ENCODE data around the gene DCDC2C. TPM values are rescaled to one million over a fixed set of nuclear protein-coding genes. Genes with fewer than 3 reads are reported as not detected.

DCDC2C gene
- total RNA-seq, 1 experiment from 2014 or later, result not detected

GRCh38 chr2:3754280-3754679 is 50.9 kb downstream of the DCDC2C start:
- H3K79me2 ChIP-seq (ENCODE audit: low read length), result no peaks in the 10 kb centered on the region
- ChIA-PET CTCF (no interaction called here), POLR2A (ENCODE audit: unreplicated experiment) (no interaction called here)
- H3K27ac ChIP-seq (ENCODE audit: low read length), result no peak overlapping the region
- H3K36me3 ChIP-seq (ENCODE audit: low read depth, low read length), result no peaks in the 10 kb centered on the region
- H3K4me1 ChIP-seq (ENCODE audit: insufficient read depth, low read length), result no peaks in the 10 kb centered on the region
- H3K9me2 ChIP-seq (replicated peaks; ENCODE audit: low read length), result no peaks in the 10 kb centered on the region
- DNase-seq (no peak), ATAC-seq (no peak)
- H3F3A ChIP-seq (ENCODE audit: low read length, unreplicated experiment), result no peaks in the 10 kb centered on the region
- intact Hi-C loops (cut with micrococcal nuclease), result no loop called here
- peaks cover 80% of the 10 kb centered on the region for H3K27me3 ChIP-seq (ENCODE audit: low read length)
- no TSS peak for BruUV-seq (replicated peaks)
- no peak for TF ChIP-seq EZH2phosphoT487 (IDR thresholded peaks at IDR 0.05; ENCODE audit: borderline replicate concordance, low read length)
- H3K9ac ChIP-seq (ENCODE audit: low read length), result no peak overlapping the region
- H3K4me2 ChIP-seq (ENCODE audit: low read length), result no peak overlapping the region
- H2AFZ ChIP-seq (ENCODE audit: low read length), result no peak overlapping the region
- no peaks in the 10 kb centered on the region for H4K20me1 ChIP-seq (ENCODE audit: low read length)
- no peak overlapping the region for H3K4me3 ChIP-seq (ENCODE audit: low read length)
- H3K9me3 ChIP-seq (ENCODE audit: low read length), result no peaks in the 10 kb centered on the region

DNA sequence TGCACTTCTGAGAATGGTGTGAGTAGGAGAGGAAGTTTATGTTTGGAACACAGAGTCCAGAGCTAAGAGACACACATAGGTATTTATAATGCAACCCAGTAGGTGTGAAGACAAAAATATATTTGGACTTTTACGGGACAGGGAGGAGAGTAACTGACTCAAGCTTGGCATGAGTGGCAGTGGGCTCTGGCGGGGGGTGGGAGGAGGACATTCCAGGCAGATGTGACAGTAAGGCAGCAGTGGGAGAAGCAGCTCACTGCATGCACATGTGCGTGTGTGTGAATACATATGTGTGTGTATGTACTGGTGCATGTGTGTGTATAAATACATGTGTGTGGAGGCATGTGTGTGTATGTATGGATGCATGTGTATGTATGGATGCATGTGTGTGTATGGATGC is 51.4 kb downstream of the DCDC2C start:
- H3K9me2 ChIP-seq (replicated peaks; ENCODE audit: low read length), result no peaks in the 10 kb centered on the region
- no peak overlapping the region for H3K4me2 ChIP-seq (ENCODE audit: low read length)
- intact Hi-C loops (cut with micrococcal nuclease), result no loop called here
- no peak for DNase-seq
- no peaks in the 10 kb centered on the region for H4K20me1 ChIP-seq (ENCODE audit: low read length)
- no TSS peak for BruUV-seq (replicated peaks)
- no peak overlapping the region for H3K27ac ChIP-seq (ENCODE audit: low read length)
- no peak for TF ChIP-seq EZH2 (IDR thresholded peaks at IDR 0.05; ENCODE audit: low read length, unreplicated experiment)
- TF ChIP-seq, protein P1, sequence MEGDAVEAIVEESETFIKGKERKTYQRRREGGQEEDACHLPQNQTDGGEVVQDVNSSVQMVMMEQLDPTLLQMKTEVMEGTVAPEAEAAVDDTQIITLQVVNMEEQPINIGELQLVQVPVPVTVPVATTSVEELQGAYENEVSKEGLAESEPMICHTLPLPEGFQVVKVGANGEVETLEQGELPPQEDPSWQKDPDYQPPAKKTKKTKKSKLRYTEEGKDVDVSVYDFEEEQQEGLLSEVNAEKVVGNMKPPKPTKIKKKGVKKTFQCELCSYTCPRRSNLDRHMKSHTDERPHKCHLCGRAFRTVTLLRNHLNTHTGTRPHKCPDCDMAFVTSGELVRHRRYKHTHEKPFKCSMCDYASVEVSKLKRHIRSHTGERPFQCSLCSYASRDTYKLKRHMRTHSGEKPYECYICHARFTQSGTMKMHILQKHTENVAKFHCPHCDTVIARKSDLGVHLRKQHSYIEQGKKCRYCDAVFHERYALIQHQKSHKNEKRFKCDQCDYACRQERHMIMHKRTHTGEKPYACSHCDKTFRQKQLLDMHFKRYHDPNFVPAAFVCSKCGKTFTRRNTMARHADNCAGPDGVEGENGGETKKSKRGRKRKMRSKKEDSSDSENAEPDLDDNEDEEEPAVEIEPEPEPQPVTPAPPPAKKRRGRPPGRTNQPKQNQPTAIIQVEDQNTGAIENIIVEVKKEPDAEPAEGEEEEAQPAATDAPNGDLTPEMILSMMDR (conservative IDR thresholded peaks at IDR 0.05; ENCODE audit: low read depth, low read length), result no peak
- no peak for TF ChIP-seq EZH2phosphoT487 (IDR thresholded peaks at IDR 0.05; ENCODE audit: borderline replicate concordance, low read length)
- no peak overlapping the region for H3K9ac ChIP-seq (ENCODE audit: low read length)
- no peaks in the 10 kb centered on the region for H3K36me3 ChIP-seq (ENCODE audit: low read depth, low read length)
- no peaks in the 10 kb centered on the region for H3F3A ChIP-seq (ENCODE audit: low read length, unreplicated experiment)
- no peak overlapping the region for H3K4me3 ChIP-seq (ENCODE audit: low read length)
- peaks cover 80% of the 10 kb centered on the region for H3K27me3 ChIP-seq (ENCODE audit: low read length)
- ATAC-seq, result no peak
- H3K79me2 ChIP-seq (ENCODE audit: low read length), result no peaks in the 10 kb centered on the region
- POLR2A ChIA-PET (ENCODE audit: unreplicated experiment), result no interaction called here
- H3K4me1 ChIP-seq (ENCODE audit: insufficient read depth, low read length), result no peaks in the 10 kb centered on the region
- CTCF ChIA-PET, result no interaction called here
- no peaks in the 10 kb centered on the region for H3K9me3 ChIP-seq (ENCODE audit: low read length)
- no peak overlapping the region for H2AFZ ChIP-seq (ENCODE audit: low read length)

GRCh38 chr2:3755277-3755676 is 51.9 kb downstream of the DCDC2C start:
- DNase-seq (no peak), ATAC-seq (no peak)
- Histone ChIP-seq H3K4me2 (ENCODE audit: low read length) (no peak overlapping the region), H3K9ac (ENCODE audit: low read length) (no peak overlapping the region), H3K27me3 (ENCODE audit: low read length) (peaks cover 77% of the 10 kb centered on the region), H3K79me2 (ENCODE audit: low read length) (no peaks in the 10 kb centered on the region), H4K20me1 (ENCODE audit: low read length) (no peaks in the 10 kb centered on the region), H3K36me3 (ENCODE audit: low read depth, low read length) (no peaks in the 10 kb centered on the region), H3K4me3 (ENCODE audit: low read length) (no peak overlapping the region), H3K9me2 (replicated peaks; ENCODE audit: low read length) (no peaks in the 10 kb centered on the region), H3K4me1 (ENCODE audit: insufficient read depth, low read length) (no peaks in the 10 kb centered on the region), H3K27ac (ENCODE audit: low read length) (no peak overlapping the region), H2AFZ (ENCODE audit: low read length) (no peak overlapping the region), H3F3A (ENCODE audit: low read length, unreplicated experiment) (no peaks in the 10 kb centered on the region), H3K9me3 (ENCODE audit: low read length) (no peaks in the 10 kb centered on the region)
- intact Hi-C loops (cut with micrococcal nuclease), result no loop called here
- no TSS peak for BruUV-seq (replicated peaks)
- ChIA-PET CTCF (no interaction called here), POLR2A (ENCODE audit: unreplicated experiment) (no interaction called here)
- TF ChIP-seq, protein P1 (conservative IDR thresholded peaks at IDR 0.05; ENCODE audit: low read depth, low read length), result no peak
- TF ChIP-seq EZH2 (IDR thresholded peaks at IDR 0.05; ENCODE audit: low read length, unreplicated experiment), result no peak
- TF ChIP-seq EZH2phosphoT487 (IDR thresholded peaks at IDR 0.05; ENCODE audit: borderline replicate concordance, low read length), result no peak
